Adrenal gland (tissue), 5 donors: ENCODE measurements around the gene HBB.

Experiments
- POLR2A ChIP-seq, 2 donors: fragments of 450-650 bp; IDR thresholded peaks; one replicate each; pipeline ENCODE4 v1.6.1; 2017; ENCODE audit warnings: antibody characterized with exemption in 2 of 2, mild to moderate bottlenecking in 2 of 2, moderate library complexity in 1 of 2
- TF ChIP-seq, protein P1 (sequence below), 6 experiments: fragments of 450-650 bp in 4 of 6; fragments of 200-600 bp in 2 of 6; sonication (generic) in 1 of 6; IDR thresholded peaks; 1 replicate in 5 of 6; 2 replicates in 1 of 6; pipeline versions ENCODE4 v1.5.1 to v1.8.0; 2016 to 2021; ENCODE audit warnings: antibody characterized with exemption in 6 of 6, mild to moderate bottlenecking in 2 of 6, moderate library complexity in 1 of 6
- donor health status: DM: no; HTN: no; CAD: no.

DNA sequence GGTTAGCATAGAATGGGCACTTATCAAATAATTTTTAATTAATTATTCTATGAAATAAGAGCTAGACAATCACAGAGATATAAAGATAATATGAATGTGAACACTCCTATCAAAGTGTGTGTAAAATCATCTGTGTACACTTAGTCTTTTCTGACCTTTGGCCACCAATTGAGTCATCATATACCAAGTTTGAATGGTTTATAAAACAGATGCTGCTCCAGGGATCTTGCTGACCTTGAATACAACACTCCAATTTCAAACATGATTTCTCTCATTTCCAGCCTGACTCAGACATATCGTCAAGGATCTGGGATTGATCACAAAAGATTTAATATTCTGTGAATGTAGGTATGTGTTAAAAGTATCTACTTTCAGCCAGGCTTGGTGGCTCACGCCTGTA lies 23.5 kb downstream of the HBB start:
- TF ChIP-seq, protein P1, sequence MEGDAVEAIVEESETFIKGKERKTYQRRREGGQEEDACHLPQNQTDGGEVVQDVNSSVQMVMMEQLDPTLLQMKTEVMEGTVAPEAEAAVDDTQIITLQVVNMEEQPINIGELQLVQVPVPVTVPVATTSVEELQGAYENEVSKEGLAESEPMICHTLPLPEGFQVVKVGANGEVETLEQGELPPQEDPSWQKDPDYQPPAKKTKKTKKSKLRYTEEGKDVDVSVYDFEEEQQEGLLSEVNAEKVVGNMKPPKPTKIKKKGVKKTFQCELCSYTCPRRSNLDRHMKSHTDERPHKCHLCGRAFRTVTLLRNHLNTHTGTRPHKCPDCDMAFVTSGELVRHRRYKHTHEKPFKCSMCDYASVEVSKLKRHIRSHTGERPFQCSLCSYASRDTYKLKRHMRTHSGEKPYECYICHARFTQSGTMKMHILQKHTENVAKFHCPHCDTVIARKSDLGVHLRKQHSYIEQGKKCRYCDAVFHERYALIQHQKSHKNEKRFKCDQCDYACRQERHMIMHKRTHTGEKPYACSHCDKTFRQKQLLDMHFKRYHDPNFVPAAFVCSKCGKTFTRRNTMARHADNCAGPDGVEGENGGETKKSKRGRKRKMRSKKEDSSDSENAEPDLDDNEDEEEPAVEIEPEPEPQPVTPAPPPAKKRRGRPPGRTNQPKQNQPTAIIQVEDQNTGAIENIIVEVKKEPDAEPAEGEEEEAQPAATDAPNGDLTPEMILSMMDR (IDR thresholded peaks at IDR 0.05): no peak
- TF ChIP-seq POLR2A (IDR thresholded peaks at IDR 0.05): no peak
